ENCODE data around the gene PPTC7.
A peak's percentile ranks its signal among the peaks of the same experiment; 100 is the strongest.
"Not testable (repeated sequence)": the region's sequence is repeated elsewhere in the genome, so short reads cannot be mapped to it uniquely, and the experiment has no call there.

PPTC7 gene

GRCh38 chr12:110599334-110599733 lies 16.2 kb upstream of the PPTC7 start:
- Mint-ChIP-seq H3K36me3 (peaks cover 3 to 4% of the 10 kb centered on the region in 2 donors), H3K4me1 (peaks cover 20 to 34% of the 10 kb centered on the region in 2 donors), H3K27me3 (no peaks in the 10 kb centered on the region), H3K9me3 (peaks cover 0 to 1% of the 10 kb centered on the region in 2 donors), H3K4me3 (peak overlapping the region; percentile 30 to 31), H3K27ac (peak overlapping the region; percentile 86)
- DNase-seq, result no peak
- peak; percentile 24 to 44 for ATAC-seq (replicated peaks)

DNA sequence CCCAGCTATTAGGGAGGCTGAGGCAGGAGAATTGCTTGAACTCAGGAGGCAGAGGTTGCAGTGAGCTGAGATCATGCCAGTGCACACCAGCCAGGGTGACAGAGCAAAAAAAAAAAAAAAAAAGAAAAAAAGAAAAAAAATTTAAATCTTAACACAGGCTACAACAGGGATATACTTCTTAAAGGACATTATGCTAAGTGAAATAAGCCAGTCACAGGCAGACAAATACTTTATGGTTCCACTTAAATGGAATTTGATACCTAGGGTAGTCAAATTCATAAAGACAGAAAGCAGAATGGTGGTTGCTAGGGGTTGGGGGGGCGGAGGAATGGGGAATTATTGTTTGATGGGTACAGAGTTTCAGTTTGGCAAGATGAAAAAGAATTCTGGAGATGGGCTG lies 14.8 kb upstream of the PPTC7 start:
- Mint-ChIP-seq H3K4me3 (no peak overlapping the region), H3K27me3 (no peaks in the 10 kb centered on the region), H3K27ac (no peak overlapping the region), H3K4me1 (peaks cover 16 to 24% of the 10 kb centered on the region in 2 donors), H3K36me3 (no peaks in the 10 kb centered on the region), H3K9me3 (no peaks in the 10 kb centered on the region)
- DNase-seq (no peak), ATAC-seq (replicated peaks) (no peak)

GRCh38 chr12:110592919-110593318 lies 9.8 kb upstream of the PPTC7 start:
- not testable (repeated sequence) for DNase-seq; H3K27ac Mint-ChIP-seq; ATAC-seq (replicated peaks); H3K4me3 Mint-ChIP-seq; H3K36me3 Mint-ChIP-seq; H3K27me3 Mint-ChIP-seq; H3K9me3 Mint-ChIP-seq
- H3K4me1 Mint-ChIP-seq, result peaks cover 18 to 40% of the 10 kb centered on the region in 2 donors

- H3K4me3 Mint-ChIP-seq, result no peak overlapping the region
- ATAC-seq (replicated peaks) (no peak), DNase-seq (no peak)
- H3K27me3 Mint-ChIP-seq, result no peaks in the 10 kb centered on the region
- no peaks in the 10 kb centered on the region for H3K36me3 Mint-ChIP-seq
- no peaks in the 10 kb centered on the region for H3K9me3 Mint-ChIP-seq
- peaks cover 21 to 43% of the 10 kb centered on the region in 2 donors for H3K4me1 Mint-ChIP-seq
- no peak overlapping the region for H3K27ac Mint-ChIP-seq
Observed at GRCh38 chr12:110592078-110592477, 9.0 kb upstream of the PPTC7 start.

DNA sequence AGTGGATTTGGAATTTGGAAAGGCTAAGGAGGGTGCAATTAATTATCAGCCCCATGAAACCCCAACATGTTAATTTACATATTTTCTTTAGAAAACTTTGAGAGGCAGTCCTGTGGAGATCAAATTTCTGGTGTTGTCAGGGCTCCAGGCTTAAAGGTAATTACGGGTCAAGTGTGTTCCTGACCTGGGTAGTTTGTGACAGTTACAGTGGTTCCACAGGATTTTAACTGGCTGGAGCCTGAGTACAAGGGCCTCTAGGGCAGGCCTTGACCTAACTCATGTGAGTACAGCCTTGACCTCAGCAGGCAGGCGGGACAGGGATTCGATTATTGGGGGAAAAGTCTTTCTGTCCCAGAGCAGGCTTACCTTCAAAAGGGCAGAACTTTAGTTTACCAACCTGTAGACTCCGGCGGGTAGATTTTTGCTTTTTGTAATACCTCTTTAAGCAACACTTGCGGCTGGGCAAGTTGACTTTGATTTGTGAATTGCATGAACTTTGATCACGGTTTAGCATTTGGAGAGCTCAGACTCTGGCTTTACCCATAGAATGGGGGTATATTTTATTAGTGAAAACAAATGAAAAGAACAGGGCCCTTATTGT lies 8.4 kb upstream of the PPTC7 start:
- no peaks in the 10 kb centered on the region for H3K9me3 Mint-ChIP-seq
- no peaks in the 10 kb centered on the region for H3K27me3 Mint-ChIP-seq
- no peak overlapping the region for H3K4me3 Mint-ChIP-seq
- ATAC-seq (replicated peaks), result no peak
- no peaks in the 10 kb centered on the region for H3K36me3 Mint-ChIP-seq
- no peak for DNase-seq
- H3K27ac Mint-ChIP-seq, result peak overlapping the region; percentile 96
- peaks cover 22 to 47% of the 10 kb centered on the region in 2 donors for H3K4me1 Mint-ChIP-seq

GRCh38 chr12:110590806-110591326 lies 7.7 kb upstream of the PPTC7 start:
- H3K27me3 Mint-ChIP-seq, result no peaks in the 10 kb centered on the region
- H3K4me1 Mint-ChIP-seq, result peaks cover 21 to 52% of the 10 kb centered on the region in 2 donors
- H3K36me3 Mint-ChIP-seq, result no peaks in the 10 kb centered on the region
- DNase-seq (no peak), ATAC-seq (replicated peaks) (peak; percentile 90 to 96)
- H3K27ac Mint-ChIP-seq, result peak overlapping the region; percentile 96
- no peaks in the 10 kb centered on the region for H3K9me3 Mint-ChIP-seq
- H3K4me3 Mint-ChIP-seq, result peak overlapping the region; percentile 14 to 46

GRCh38 chr12:110590059-110590458 lies 6.9 kb upstream of the PPTC7 start:
- Mint-ChIP-seq H3K27ac (peak overlapping the region; percentile 96), H3K4me3 (no peak overlapping the region), H3K9me3 (no peaks in the 10 kb centered on the region), H3K36me3 (no peaks in the 10 kb centered on the region), H3K4me1 (peaks cover 26 to 60% of the 10 kb centered on the region in 2 donors), H3K27me3 (no peaks in the 10 kb centered on the region)
- ATAC-seq (replicated peaks), result no peak
- DNase-seq, result no peak

GRCh38 chr12:110587102-110587501 lies 4.0 kb upstream of the PPTC7 start:
- not testable (repeated sequence) for H3K9me3 Mint-ChIP-seq; H3K27me3 Mint-ChIP-seq; ATAC-seq (replicated peaks); DNase-seq; H3K36me3 Mint-ChIP-seq; H3K4me3 Mint-ChIP-seq
- peaks cover 37 to 77% of the 10 kb centered on the region in 2 donors for H3K4me1 Mint-ChIP-seq
- H3K27ac Mint-ChIP-seq, result peak overlapping the region; percentile 26

DNA sequence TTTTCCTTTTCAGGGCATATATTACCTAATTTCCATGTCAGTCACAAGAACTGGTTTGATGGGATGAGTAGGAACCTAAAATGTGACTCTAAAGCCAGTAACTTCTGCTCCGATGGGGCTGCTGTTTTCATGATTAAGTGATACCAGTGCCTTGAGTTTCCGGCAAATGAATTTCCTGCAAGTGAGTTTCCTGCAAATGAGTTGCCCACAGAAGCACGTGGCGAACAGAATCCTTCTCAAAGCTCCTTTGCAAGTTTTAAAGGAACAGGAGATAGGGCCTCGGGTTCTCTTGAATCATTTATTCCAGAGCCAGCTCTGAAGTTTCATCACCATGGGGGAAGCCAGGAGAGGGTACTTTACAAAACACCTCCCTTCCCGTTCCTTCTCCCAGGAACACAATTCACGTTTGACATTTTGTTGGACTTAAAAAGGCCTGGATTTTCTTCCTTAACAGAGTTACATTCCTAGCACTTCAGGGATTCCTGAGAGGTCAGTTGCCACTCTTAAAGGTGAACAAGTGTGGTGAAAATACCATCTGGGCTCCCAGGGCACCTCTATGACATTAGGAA lies 2.2 kb upstream of the PPTC7 start:
- H3K27ac Mint-ChIP-seq, result peak overlapping the region; percentile 51
- no peaks in the 10 kb centered on the region for H3K9me3 Mint-ChIP-seq
- DNase-seq (no peak), ATAC-seq (replicated peaks) (no peak)
- H3K4me3 Mint-ChIP-seq, result peak overlapping the region; percentile 39 to 54
- H3K4me1 Mint-ChIP-seq, result peaks cover 28 to 70% of the 10 kb centered on the region in 2 donors
- peaks cover 10 to 15% of the 10 kb centered on the region in 2 donors for H3K36me3 Mint-ChIP-seq
- no peaks in the 10 kb centered on the region for H3K27me3 Mint-ChIP-seq

- Mint-ChIP-seq H3K27ac (peak overlapping the region; percentile 95), H3K9me3 (no peaks in the 10 kb centered on the region), H3K4me1 (peaks cover 37 to 78% of the 10 kb centered on the region in 2 donors)
Observed at GRCh38 chr12:110582276-110583136, 612 bp downstream of the PPTC7 start.

GRCh38 chr12:110581931-110582275 lies 1.2 kb downstream of the PPTC7 start:
- Mint-ChIP-seq H3K27me3 (no peaks in the 10 kb centered on the region), H3K36me3 (peaks cover 16 to 19% of the 10 kb centered on the region in 2 donors), H3K27ac (peak overlapping the region; percentile 95), H3K4me3 (peak overlapping the region; percentile 93), H3K9me3 (no peaks in the 10 kb centered on the region), H3K4me1 (peaks cover 34 to 77% of the 10 kb centered on the region in 2 donors)
- ATAC-seq (replicated peaks) (no peak), DNase-seq (no peak)

More at GRCh38 chr12:110582276-110583136, 612 bp downstream of the PPTC7 start:
- H3K4me3 Mint-ChIP-seq, result peak overlapping the region; percentile 93
- peak; percentile 49 to 55 for ATAC-seq (replicated peaks)
- no peaks in the 10 kb centered on the region for H3K27me3 Mint-ChIP-seq
- H3K36me3 Mint-ChIP-seq, result peaks cover 16 to 19% of the 10 kb centered on the region in 2 donors
- DNase-seq, result peak; percentile 75

- H3K4me1 Mint-ChIP-seq, result peaks cover 36 to 78% of the 10 kb centered on the region in 2 donors
- H3K4me3 Mint-ChIP-seq, result peak overlapping the region; percentile 57 to 93
- H3K9me3 Mint-ChIP-seq, result no peaks in the 10 kb centered on the region
- peaks cover 22 to 26% of the 10 kb centered on the region in 2 donors for H3K36me3 Mint-ChIP-seq
- DNase-seq (no peak), ATAC-seq (replicated peaks) (no peak)
- H3K27ac Mint-ChIP-seq, result peak overlapping the region; percentile 72
- no peaks in the 10 kb centered on the region for H3K27me3 Mint-ChIP-seq
Observed at GRCh38 chr12:110579535-110580253, 3.4 kb downstream of the PPTC7 start.

DNA sequence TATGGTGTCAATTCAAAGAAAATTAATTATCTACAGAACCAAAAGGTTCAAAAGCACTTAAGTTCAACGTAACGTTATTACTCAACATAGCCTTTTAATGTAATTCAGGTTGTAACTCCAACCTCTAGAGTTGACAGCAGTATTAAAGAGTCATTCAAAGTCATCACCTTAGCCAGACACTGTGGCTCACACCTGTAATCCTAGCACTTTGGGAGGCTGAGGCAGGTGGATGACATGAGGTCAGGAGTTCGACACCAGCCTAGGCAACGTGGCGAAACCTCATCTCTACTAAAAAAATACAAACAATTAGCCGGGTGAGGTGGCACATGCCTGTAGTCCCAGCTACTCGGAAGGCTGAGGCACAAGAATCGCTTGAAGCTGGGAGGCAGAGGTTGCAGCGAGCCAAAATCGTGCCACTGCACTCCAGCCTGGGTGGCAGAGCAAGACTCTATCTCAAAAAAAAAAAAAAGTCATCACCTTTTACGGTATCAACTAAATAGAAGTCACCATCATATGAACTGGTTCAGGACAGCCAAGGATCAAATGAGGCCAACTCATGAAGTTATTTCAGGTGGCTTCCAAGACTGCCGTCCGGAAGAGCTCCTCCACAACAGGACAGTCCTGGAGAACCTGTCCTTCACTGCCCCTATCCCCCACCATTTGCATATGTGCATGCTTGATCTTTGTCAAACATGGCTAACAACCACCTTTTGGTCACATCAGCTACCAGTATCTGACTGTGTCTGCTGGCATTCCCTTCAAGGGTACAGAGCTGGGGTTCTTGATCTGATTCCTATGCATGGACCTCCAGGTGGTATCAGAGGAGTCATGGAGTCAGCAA lies 4.2 kb downstream of the PPTC7 start:
- H3K4me1 Mint-ChIP-seq, result peaks cover 32 to 76% of the 10 kb centered on the region in 2 donors
- DNase-seq (no peak), ATAC-seq (replicated peaks) (no peak)
- H3K4me3 Mint-ChIP-seq, result peak overlapping the region; percentile 57 to 93
- H3K27me3 Mint-ChIP-seq, result no peaks in the 10 kb centered on the region
- H3K36me3 Mint-ChIP-seq, result peaks cover 22 to 26% of the 10 kb centered on the region in 2 donors
- no peaks in the 10 kb centered on the region for H3K9me3 Mint-ChIP-seq
- peak overlapping the region; percentile 72 for H3K27ac Mint-ChIP-seq
